Left lung (tissue), 10 donors: Measurements from ENCODE around the gene LZTS2. TPM values are rescaled to one million over a fixed set of nuclear protein-coding genes. Genes with fewer than 3 reads are reported as not detected.

Source experiments
- ATAC-seq: fragments of 200-7000 bp; cut with Tn5 transposase; one replicate; pipeline ENCODE4 v1.9.1; 2020; ENCODE audit warnings: moderate library complexity
- DNase-seq, 4 donors: peaks; one replicate each; pipeline ENCODE4 v3.0.0-alpha.2; 2013 to 2020
- H3K27ac ChIP-seq, 2 donors: fragments of 200-600 bp; sonication (generic) in 1 of 2; one replicate each; pipeline versions ENCODE4 v1.5.0 to v1.8.0; 2020 to 2021
- H3K27me3 ChIP-seq, 2 donors: fragments of 200-600 bp; sonication (generic) in 1 of 2; one replicate each; pipeline versions ENCODE4 v1.5.0 to v1.8.0; 2020 to 2021
- H3K36me3 ChIP-seq, 2 donors: fragments of 200-600 bp; sonication (generic) in 1 of 2; one replicate each; pipeline versions ENCODE4 v1.5.0 to v1.8.0; 2020 to 2021
- H3K4me1 ChIP-seq, 2 donors: fragments of 200-600 bp; one replicate each; pipeline ENCODE4 v1.8.0; 2021
- H3K4me3 ChIP-seq, 2 donors: fragments of 200-600 bp; sonication (generic) in 1 of 2; one replicate each; pipeline versions ENCODE4 v1.5.0 to v1.8.0; 2020 to 2021; ENCODE audit warnings: mild to moderate bottlenecking in 1 of 2
- H3K9me3 ChIP-seq, 2 donors: fragments of 200-600 bp; sonication (generic) in 1 of 2; one replicate each; pipeline versions ENCODE4 v1.5.0 to v1.8.0; 2020 to 2021
- intact Hi-C, 2 donors: fragments of 100-400 bp; cut with DNase I; formaldehyde crosslinking; loops; one replicate each; pipeline versions ENCODE4 v1.11.2 to v1.14.2; 2022
- polyA plus RNA-seq, 6 donors: library from polyadenylated mRNA; unstranded; fragments of 120-200 nt; gene quantifications; one replicate each; pipeline ENCODE4 v1.2.1, GENCODE V29; 2013; ENCODE audit not compliant: insufficient read length in 6 of 6
- total RNA-seq, 2 donors: library from RNA; stranded (reverse); fragmentation: NEBNext Ultra II Directional; extraction: Animal tissue kit (Norgen Biotek cat#: 25700); gene quantifications; one replicate each; pipeline ENCODE4 v1.2.1, GENCODE V29; 2021
- TF ChIP-seq, protein P1 (sequence below), 2 donors: fragments of 200-600 bp; sonication (generic) in 1 of 2; IDR thresholded peaks; one replicate each; pipeline versions ENCODE4 v1.5.0 to v1.8.0; 2021; ENCODE audit warnings: antibody characterized with exemption in 2 of 2
- donor health status: DM: no; HTN: yes; CAD: no.
- donor health status: DM: no; HTN: no; CAD: no.

LZTS2 gene
- total and polyA plus RNA-seq, 8 donors, result 45.2 to 65.7 (median 58.6) TPM

- peak in 3 of 4 donors; percentile 70 to 97 (median 81) for DNase-seq
- ATAC-seq, result peak; percentile 72
Observed at GRCh38 chr10:100997360-100998182, 2.0 kb upstream of the LZTS2 start.

GRCh38 chr10:100998183-100998990, 1.2 kb upstream of the LZTS2 start:
- no peaks in the 10 kb centered on the region for H3K9me3 ChIP-seq
- peak overlapping the region; percentile 60 to 90 for H3K4me3 ChIP-seq
- TF ChIP-seq, protein P1, sequence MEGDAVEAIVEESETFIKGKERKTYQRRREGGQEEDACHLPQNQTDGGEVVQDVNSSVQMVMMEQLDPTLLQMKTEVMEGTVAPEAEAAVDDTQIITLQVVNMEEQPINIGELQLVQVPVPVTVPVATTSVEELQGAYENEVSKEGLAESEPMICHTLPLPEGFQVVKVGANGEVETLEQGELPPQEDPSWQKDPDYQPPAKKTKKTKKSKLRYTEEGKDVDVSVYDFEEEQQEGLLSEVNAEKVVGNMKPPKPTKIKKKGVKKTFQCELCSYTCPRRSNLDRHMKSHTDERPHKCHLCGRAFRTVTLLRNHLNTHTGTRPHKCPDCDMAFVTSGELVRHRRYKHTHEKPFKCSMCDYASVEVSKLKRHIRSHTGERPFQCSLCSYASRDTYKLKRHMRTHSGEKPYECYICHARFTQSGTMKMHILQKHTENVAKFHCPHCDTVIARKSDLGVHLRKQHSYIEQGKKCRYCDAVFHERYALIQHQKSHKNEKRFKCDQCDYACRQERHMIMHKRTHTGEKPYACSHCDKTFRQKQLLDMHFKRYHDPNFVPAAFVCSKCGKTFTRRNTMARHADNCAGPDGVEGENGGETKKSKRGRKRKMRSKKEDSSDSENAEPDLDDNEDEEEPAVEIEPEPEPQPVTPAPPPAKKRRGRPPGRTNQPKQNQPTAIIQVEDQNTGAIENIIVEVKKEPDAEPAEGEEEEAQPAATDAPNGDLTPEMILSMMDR (IDR thresholded peaks at IDR 0.05), result no peak
- peak overlapping the region; percentile 94 to 100 for H3K27ac ChIP-seq
- H3K27me3 ChIP-seq, result no peaks in the 10 kb centered on the region
- DNase-seq (peak; percentile 87 to 94 (median 90)), ATAC-seq (peak; percentile 57)
- H3K36me3 ChIP-seq, result peaks cover 0 to 19% of the 10 kb centered on the region in 2 donors
- peaks cover 28 to 52% of the 10 kb centered on the region in 2 donors for H3K4me1 ChIP-seq
- intact Hi-C loops, result no loop called here

More at GRCh38 chr10:100997360-100998182, 2.0 kb upstream of the LZTS2 start:
- no peaks in the 10 kb centered on the region for H3K27me3 ChIP-seq
- intact Hi-C loops, result no loop called here
- H3K9me3 ChIP-seq, result no peaks in the 10 kb centered on the region
- peak overlapping the region; percentile 94 to 100 for H3K27ac ChIP-seq
- peaks cover 27 to 48% of the 10 kb centered on the region in 2 donors for H3K4me1 ChIP-seq
- H3K36me3 ChIP-seq, result peaks cover 0 to 19% of the 10 kb centered on the region in 2 donors
- H3K4me3 ChIP-seq, result peak overlapping the region; percentile 60 to 90
- TF ChIP-seq, protein P1 (IDR thresholded peaks at IDR 0.05), result peak; percentile 88 to 91

- H3K4me1 ChIP-seq, result peaks cover 28 to 52% of the 10 kb centered on the region in 2 donors
Observed at GRCh38 chr10:100998991-100999741, 442 bp upstream of the LZTS2 start.

DNA sequence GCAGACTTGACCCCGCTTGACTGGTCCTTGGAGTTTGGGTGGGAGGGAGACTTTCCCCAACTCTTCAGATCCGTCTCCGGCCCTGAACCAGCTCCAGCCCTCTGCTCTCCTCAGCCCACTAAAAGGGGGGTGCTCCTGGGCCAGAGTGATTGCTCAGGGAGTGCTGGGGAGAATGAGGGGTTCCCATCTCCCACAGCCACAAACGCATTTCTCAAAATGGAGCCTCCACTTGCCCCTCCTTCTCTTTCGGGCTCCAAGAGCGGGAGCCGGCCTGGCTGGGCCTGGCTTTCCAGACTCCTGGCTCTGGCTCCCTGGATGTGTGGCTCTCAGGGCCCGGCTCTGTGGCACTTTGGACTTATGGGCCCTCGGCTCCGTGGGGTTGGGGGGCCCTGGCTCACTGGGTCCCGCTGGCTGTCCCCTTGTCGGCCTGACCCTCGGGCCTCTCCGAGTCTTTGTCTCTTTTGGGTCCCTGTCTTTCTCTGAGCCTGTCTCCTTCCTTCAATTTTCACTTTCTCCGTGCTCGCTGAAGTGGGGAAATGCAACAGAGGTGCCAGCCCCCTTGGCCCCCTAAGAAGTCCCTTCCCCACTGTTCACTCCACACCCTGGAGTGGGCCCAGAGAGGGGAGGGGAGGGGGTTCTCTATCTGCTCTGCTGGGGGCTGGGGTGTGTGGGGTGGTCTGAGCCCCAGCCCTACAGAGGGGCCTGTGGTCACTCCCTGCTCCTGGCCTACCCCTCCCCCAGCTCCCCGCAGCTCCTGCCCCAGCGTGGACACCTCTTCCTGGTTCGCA, 713 bp downstream of the LZTS2 start:
- peaks cover 28 to 52% of the 10 kb centered on the region in 2 donors for H3K4me1 ChIP-seq
- TF ChIP-seq, protein P1 (IDR thresholded peaks at IDR 0.05), result no peak
- no peak for ATAC-seq
- H3K27ac ChIP-seq, result peak overlapping the region; percentile 94 to 100
- H3K27me3 ChIP-seq, result no peaks in the 10 kb centered on the region
- no peaks in the 10 kb centered on the region for H3K9me3 ChIP-seq
- H3K36me3 ChIP-seq, result peaks cover 3 to 30% of the 10 kb centered on the region in 2 donors
- peak overlapping the region; percentile 54 to 90 for H3K4me3 ChIP-seq
- DNase-seq, result peak in 1 of 4 donors; percentile 46
- intact Hi-C loops, result no loop called here

More at GRCh38 chr10:100998991-100999741, 442 bp upstream of the LZTS2 start:
- intact Hi-C loops, result no loop called here
- TF ChIP-seq, protein P1 (IDR thresholded peaks at IDR 0.05), result peak; percentile 96 to 99
- DNase-seq, result peak; percentile 85 to 97 (median 90)
- Histone ChIP-seq H3K36me3 (peaks cover 0 to 19% of the 10 kb centered on the region in 2 donors), H3K9me3 (no peaks in the 10 kb centered on the region), H3K27ac (peak overlapping the region; percentile 94 to 100), H3K4me3 (peak overlapping the region; percentile 60 to 90), H3K27me3 (no peaks in the 10 kb centered on the region)
- peak; percentile 75 for ATAC-seq
